Measurements from ENCODE around the gene BPIFA3.
"Not testable (repeated sequence)": the region's sequence is repeated elsewhere in the genome, so short reads cannot be mapped to it uniquely, and the experiment has no call there.

BPIFA3 gene

DNA sequence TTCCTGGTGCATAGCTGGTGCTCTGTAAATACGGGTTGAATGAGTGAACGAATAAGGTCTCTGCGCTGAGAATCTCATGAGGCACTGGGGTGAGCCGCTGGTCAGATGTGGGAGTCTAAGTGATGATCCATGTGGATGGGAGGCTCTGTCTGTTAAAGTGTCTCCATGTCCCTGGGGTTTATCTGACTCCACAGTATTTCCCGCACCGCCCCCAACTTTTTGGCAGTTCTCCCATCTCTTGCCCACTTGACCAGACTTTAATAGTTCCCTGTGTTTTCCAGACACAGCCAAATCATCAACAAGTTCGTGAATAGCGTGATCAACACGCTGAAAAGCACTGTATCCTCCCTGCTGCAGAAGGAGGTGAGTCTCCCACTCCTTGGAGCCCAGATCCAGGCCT is 39.3 kb upstream of the BPIFA3 start:
- TF ChIP-seq, protein P1, sequence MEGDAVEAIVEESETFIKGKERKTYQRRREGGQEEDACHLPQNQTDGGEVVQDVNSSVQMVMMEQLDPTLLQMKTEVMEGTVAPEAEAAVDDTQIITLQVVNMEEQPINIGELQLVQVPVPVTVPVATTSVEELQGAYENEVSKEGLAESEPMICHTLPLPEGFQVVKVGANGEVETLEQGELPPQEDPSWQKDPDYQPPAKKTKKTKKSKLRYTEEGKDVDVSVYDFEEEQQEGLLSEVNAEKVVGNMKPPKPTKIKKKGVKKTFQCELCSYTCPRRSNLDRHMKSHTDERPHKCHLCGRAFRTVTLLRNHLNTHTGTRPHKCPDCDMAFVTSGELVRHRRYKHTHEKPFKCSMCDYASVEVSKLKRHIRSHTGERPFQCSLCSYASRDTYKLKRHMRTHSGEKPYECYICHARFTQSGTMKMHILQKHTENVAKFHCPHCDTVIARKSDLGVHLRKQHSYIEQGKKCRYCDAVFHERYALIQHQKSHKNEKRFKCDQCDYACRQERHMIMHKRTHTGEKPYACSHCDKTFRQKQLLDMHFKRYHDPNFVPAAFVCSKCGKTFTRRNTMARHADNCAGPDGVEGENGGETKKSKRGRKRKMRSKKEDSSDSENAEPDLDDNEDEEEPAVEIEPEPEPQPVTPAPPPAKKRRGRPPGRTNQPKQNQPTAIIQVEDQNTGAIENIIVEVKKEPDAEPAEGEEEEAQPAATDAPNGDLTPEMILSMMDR (IDR thresholded peaks at IDR 0.05; ENCODE audit: extremely low read depth, insufficient read depth, missing control alignments), result no peak
- in situ Hi-C loops (cut with MboI; ENCODE audit: low pct_unique_long_range_greater_than_20kb, low sequenced_read_pairs, unreplicated experiment), result no loop called here
- DNase-seq (ENCODE audit: low spot score), result no peak

DNA sequence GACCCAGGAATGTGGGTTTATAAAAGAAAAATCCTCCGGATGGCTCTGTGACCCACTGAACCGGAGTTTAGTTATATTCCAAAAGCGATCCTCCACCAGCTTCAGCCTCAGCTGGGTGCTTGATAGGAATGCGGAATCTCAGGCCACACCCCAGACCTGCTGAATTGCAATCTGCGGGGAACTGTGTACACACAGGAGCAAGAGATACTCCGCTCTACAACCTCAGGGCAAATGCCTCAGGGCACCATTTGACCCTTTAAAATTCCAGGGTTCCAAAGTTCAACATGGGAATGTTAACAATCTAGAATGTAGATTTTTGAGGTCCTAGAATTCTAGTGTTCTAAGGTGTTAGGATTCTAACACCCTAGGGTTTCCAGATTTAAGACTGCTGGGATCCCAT is 38.4 kb upstream of the BPIFA3 start:
- TF ChIP-seq, protein P1 (IDR thresholded peaks at IDR 0.05; ENCODE audit: extremely low read depth, insufficient read depth, missing control alignments), result no peak
- DNase-seq (ENCODE audit: low spot score), result no peak
- in situ Hi-C loops (cut with MboI; ENCODE audit: low pct_unique_long_range_greater_than_20kb, low sequenced_read_pairs, unreplicated experiment), result no loop called here

DNA sequence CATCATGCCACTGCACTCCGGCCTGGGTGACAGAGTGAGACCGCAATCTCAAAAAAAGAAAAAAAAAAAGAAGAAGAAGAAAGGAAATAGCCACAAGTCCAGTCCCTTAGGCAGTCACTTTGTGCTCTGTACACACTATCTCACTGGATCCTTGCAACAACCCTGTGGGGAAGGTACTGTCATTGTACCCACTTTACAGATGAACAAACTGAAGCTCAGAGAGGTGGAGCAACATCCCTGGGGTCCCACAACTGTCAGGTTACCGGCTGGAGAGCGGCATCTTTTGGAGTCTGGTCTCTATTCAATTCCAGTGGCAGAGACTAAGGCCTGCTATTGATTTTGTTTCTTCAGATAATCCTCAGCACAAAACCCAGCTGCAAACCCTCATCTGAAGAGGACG is 37.0 kb upstream of the BPIFA3 start:
- in situ Hi-C loops (cut with MboI; ENCODE audit: low pct_unique_long_range_greater_than_20kb, low sequenced_read_pairs, unreplicated experiment), result no loop called here
- no peak for DNase-seq (ENCODE audit: low spot score)
- TF ChIP-seq, protein P1 (IDR thresholded peaks at IDR 0.05; ENCODE audit: extremely low read depth, insufficient read depth, missing control alignments), result no peak

DNA sequence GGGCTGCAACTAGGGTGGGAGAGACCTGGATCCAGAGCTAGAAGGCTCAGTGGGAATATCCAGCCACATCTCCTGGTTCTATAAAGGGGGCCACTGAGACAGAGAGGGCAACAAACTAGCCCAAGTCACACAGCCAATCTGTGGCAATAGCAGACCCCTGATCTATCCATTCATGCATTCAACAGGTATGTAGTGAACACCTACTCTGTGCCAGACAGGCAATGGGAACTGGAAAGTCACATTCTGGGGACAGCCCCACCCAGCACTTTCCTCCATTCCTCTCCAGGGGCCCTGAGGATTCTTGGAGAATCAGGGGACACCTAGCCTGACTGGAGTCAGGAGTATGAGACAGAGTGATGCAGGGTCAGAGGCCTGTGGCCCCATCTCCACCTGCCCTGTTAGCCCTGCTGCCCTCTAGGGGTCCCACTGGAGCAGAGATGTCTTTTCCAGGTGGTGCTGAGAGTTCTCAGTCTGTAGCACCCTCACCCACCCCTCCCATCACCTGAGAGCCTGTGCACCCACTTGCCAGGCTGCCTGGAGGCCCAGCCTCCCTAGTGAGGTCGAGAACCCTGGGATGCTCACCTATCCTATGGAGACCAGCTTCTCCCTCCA is 35.6 kb upstream of the BPIFA3 start:
- TF ChIP-seq, protein P1 (IDR thresholded peaks at IDR 0.05; ENCODE audit: extremely low read depth, insufficient read depth, missing control alignments), result peak; percentile 23
- in situ Hi-C loops (cut with MboI; ENCODE audit: low pct_unique_long_range_greater_than_20kb, low sequenced_read_pairs, unreplicated experiment), result no loop called here
- DNase-seq (ENCODE audit: low spot score), result no peak

DNA sequence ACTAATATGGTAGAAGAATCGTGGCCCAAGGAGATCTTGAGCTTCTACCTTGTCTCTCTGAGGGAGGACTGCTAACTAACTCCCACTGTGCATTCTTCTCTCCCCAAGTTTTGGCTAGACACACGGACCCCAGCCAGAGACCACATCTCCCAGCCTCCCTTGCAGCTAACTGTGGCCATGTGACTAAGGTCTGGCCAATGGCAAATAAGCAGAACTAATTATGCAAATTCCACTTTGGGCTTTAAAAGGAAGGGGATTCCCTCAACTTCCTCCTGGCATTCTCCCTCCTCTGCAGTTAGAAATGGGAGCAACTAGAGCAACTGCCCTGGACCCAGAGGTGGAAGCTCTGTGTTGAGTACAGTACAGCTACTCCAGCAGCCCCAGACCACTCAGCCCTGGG is 33.8 kb upstream of the BPIFA3 start:
- TF ChIP-seq, protein P1 (IDR thresholded peaks at IDR 0.05; ENCODE audit: extremely low read depth, insufficient read depth, missing control alignments), result no peak
- in situ Hi-C loops (cut with MboI; ENCODE audit: low pct_unique_long_range_greater_than_20kb, low sequenced_read_pairs, unreplicated experiment), result no loop called here
- DNase-seq (ENCODE audit: low spot score), result no peak

DNA sequence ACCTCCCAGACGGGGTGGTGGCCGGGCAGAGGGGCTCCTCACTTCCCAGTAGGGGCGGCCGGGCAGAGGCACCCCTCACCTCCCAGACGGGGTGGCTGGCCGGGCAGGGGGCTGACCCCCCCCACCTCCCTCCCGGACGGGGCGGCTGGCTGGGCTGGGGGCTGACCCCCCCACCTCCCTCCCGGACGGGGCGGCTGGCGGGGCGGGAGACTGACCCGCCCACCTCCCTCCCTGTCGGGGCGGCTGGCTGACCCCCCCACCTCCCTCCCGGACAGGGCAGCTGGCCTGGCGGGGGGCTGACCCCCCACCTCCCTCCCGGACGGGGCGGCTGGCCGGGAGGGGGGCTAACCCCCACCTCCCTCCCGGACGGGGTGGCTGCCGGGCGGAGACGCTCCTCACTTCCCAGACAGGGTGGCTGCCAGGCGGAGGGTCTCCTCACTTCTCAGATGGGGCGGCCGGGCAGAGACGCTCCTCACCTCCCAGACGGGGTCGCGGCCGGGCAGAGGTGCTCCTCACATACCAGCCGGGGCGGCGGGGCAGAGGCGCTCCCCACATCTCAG is 32.0 kb upstream of the BPIFA3 start:
- in situ Hi-C loops (cut with MboI; ENCODE audit: low pct_unique_long_range_greater_than_20kb, low sequenced_read_pairs, unreplicated experiment); DNase-seq (ENCODE audit: low spot score): not testable (repeated sequence)

DNA sequence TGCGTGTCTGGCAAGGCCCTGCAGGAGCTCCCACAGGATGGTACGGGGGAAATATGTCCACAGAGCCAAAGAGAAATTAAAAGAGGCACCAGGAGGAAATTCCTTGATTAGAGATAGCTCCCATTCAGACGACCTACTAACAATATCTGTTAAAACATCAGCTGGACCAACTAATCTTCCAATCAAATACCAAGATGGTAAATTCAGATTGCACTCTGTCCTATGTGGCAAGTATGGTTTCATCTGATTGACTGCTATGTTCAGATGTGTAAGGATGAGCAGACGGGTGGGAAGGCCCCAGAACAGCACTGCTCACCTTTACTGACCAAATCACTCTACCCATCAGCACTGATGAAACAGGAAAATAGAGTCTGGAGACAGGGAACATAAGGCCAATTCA is 29.7 kb upstream of the BPIFA3 start:
- TF ChIP-seq, protein P1 (IDR thresholded peaks at IDR 0.05; ENCODE audit: extremely low read depth, insufficient read depth, missing control alignments), result no peak
- in situ Hi-C loops (cut with MboI; ENCODE audit: low pct_unique_long_range_greater_than_20kb, low sequenced_read_pairs, unreplicated experiment), result no loop called here

More for the DNA sequence above, 29.7 kb upstream of the BPIFA3 start:
- DNase-seq (ENCODE audit: low spot score), result no peak
